ENCODE measurements around the gene RAB1A.

The RAB1A gene

DNA sequence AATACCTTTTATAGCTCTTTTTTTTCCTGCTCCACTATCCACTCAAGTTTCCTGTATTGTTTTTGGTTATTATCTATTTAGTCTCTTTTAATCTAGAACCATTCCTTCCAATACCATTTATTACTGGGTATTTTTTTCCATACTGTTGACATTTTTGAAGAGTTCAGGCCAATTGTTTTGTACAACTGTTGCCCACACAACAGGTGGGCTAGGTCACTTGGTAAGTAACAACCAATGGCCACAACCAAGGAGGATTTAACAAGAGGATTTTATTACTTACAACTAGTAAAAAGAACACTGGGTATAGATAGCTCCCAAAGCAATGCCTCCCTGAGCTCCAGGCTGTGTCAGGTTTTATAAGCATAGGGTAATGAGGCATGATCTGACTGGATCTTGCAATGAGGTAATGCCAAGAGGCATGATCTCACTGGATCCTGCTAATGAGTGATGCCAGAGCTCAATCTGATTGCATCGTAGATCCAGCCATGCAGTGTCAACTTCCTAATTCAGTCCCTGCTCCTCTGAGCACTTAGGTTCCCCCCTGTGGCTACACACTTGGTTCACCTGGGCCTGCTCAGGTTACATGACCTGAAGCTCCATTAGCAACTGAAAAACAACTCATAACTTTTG, 80.8 kb downstream of the RAB1A start:
- TF ChIP-seq EP300 (IDR thresholded peaks at IDR 0.05; ENCODE audit: borderline replicate concordance) (no peak), TEAD4 (IDR thresholded peaks at IDR 0.05) (no peak), NFIC (IDR thresholded peaks at IDR 0.05) (no peak), CREB1 (IDR thresholded peaks at IDR 0.05; ENCODE audit: low read depth) (no peak), RAD21 (IDR thresholded peaks at IDR 0.05; ENCODE audit: low read depth) (no peak), TCF12 (IDR thresholded peaks at IDR 0.05; ENCODE audit: low read depth) (no peak), EGR1 (IDR thresholded peaks at IDR 0.05) (no peak), YY1 (IDR thresholded peaks at IDR 0.05; ENCODE audit: low read depth) (no peak), ZBTB7A (IDR thresholded peaks at IDR 0.05; ENCODE audit: low read depth) (no peak), CEBPB (IDR thresholded peaks at IDR 0.05) (no peak), TAF1 (IDR thresholded peaks at IDR 0.05; ENCODE audit: low read depth) (no peak), FOXM1 (IDR thresholded peaks at IDR 0.05; ENCODE audit: borderline replicate concordance, low read depth) (no peak)
- TF ChIP-seq, protein P1, sequence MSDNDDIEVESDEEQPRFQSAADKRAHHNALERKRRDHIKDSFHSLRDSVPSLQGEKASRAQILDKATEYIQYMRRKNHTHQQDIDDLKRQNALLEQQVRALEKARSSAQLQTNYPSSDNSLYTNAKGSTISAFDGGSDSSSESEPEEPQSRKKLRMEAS (IDR thresholded peaks at IDR 0.05), result no peak
- TF ChIP-seq, protein P2, sequence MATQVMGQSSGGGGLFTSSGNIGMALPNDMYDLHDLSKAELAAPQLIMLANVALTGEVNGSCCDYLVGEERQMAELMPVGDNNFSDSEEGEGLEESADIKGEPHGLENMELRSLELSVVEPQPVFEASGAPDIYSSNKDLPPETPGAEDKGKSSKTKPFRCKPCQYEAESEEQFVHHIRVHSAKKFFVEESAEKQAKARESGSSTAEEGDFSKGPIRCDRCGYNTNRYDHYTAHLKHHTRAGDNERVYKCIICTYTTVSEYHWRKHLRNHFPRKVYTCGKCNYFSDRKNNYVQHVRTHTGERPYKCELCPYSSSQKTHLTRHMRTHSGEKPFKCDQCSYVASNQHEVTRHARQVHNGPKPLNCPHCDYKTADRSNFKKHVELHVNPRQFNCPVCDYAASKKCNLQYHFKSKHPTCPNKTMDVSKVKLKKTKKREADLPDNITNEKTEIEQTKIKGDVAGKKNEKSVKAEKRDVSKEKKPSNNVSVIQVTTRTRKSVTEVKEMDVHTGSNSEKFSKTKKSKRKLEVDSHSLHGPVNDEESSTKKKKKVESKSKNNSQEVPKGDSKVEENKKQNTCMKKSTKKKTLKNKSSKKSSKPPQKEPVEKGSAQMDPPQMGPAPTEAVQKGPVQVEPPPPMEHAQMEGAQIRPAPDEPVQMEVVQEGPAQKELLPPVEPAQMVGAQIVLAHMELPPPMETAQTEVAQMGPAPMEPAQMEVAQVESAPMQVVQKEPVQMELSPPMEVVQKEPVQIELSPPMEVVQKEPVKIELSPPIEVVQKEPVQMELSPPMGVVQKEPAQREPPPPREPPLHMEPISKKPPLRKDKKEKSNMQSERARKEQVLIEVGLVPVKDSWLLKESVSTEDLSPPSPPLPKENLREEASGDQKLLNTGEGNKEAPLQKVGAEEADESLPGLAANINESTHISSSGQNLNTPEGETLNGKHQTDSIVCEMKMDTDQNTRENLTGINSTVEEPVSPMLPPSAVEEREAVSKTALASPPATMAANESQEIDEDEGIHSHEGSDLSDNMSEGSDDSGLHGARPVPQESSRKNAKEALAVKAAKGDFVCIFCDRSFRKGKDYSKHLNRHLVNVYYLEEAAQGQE (IDR thresholded peaks at IDR 0.05; ENCODE audit: low read depth), result no peak
- TF ChIP-seq, protein P3, sequence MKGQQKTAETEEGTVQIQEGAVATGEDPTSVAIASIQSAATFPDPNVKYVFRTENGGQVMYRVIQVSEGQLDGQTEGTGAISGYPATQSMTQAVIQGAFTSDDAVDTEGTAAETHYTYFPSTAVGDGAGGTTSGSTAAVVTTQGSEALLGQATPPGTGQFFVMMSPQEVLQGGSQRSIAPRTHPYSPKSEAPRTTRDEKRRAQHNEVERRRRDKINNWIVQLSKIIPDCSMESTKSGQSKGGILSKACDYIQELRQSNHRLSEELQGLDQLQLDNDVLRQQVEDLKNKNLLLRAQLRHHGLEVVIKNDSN (IDR thresholded peaks at IDR 0.05), result no peak

DNA sequence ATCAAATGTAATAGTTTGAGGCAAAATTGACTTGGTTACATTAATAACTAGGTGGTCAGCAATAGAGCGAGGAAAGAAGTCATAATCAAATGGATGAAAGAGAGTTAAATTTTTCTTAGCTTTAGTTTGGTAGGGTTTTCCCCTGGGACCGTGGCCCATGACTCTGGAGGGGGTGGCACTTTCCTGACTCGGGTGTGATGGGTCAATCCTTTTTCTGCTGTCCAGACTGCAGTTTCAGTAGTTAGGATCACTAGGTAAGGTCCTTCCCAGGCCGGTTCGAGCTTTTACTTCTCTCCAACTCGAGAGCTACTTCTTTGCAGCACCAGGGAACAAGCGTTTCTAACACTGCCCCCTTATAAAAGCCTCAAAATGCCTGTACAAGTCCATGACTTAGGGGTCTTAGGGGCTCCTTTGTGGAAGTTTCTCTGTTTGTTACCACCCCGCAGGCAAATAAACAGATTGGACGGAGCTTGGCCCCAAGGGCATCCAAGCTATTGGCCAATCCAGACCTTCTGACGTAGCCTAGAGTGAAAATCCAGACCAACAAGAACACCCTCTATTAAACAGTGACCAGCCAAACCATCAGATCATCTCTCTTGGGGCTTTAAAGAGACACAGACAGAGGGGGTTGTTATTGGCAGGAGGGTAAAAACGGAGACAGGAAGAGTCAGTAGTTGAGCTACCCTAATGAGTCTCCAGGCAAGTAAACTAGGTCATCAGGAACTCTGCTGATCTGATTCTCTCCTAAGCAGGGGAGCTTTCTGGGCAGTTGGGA, 83.1 kb downstream of the RAB1A start:
- TF ChIP-seq, protein P1 (IDR thresholded peaks at IDR 0.05), result no peak
- TF ChIP-seq CREB1 (IDR thresholded peaks at IDR 0.05; ENCODE audit: low read depth) (no peak), TAF1 (IDR thresholded peaks at IDR 0.05; ENCODE audit: low read depth) (no peak), YY1 (IDR thresholded peaks at IDR 0.05; ENCODE audit: low read depth) (no peak), ZBTB7A (IDR thresholded peaks at IDR 0.05; ENCODE audit: low read depth) (no peak), TCF12 (IDR thresholded peaks at IDR 0.05; ENCODE audit: low read depth) (no peak), TEAD4 (IDR thresholded peaks at IDR 0.05) (no peak)
- TF ChIP-seq, protein P2 (IDR thresholded peaks at IDR 0.05; ENCODE audit: low read depth), result no peak
- TF ChIP-seq, protein P3 (IDR thresholded peaks at IDR 0.05), result no peak

DNA sequence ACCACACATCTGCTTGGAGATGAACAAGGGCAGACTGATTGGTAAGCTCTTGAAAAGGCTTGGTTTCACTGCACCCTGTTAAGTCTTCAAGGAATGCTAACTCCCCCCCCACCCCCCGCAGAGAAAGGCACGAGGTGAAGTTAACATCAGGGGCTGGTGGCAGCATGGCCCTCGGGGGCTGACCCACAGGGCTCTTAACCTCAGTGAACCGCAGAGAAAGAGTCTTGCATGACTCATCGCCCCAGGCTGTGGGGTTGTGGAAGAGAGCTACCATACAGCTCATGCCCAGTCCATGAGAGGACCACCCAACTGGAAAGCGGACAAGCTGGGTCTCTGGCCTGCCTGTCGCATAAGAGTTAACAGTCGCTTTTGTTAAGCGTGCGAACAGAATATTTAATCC, 84.3 kb downstream of the RAB1A start:
- TF ChIP-seq CEBPB (IDR thresholded peaks at IDR 0.05) (no peak), EGR1 (IDR thresholded peaks at IDR 0.05) (no peak), TEAD4 (IDR thresholded peaks at IDR 0.05) (no peak), TCF12 (IDR thresholded peaks at IDR 0.05; ENCODE audit: low read depth) (no peak), CREB1 (IDR thresholded peaks at IDR 0.05; ENCODE audit: low read depth) (no peak), RAD21 (IDR thresholded peaks at IDR 0.05; ENCODE audit: low read depth) (no peak)
- TF ChIP-seq, protein P3 (IDR thresholded peaks at IDR 0.05), result no peak

DNA sequence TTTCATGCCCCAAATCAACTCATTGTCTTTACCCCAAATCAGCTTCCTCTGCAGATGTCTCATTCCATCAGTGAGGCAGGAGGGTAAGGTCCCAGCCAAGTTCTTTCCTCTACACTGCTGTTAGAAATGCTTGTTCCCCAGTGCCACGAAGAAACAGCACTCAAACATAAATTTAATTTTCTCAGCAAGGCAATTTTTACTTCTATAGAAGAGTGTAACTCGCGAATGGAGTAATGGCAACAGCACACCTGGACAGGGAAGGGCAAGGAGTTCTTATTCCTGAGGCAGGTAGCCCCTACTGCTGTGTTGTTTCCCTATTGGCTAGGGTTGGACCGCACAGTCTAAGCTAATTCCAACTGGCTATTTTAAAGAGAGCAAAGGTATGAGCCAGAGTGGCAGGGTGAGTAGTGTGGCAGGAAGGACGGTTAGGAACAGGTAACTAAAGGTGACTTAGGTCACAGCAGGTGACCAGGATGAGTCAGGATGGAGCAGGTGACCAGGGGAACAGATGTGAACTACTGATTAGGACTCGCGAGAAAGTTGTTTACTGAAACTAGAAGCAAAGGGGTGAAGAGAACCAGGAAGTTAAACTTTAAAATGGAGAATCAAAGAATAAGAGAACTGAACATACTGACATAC, 85.7 kb downstream of the RAB1A start:
- TF ChIP-seq RAD21 (IDR thresholded peaks at IDR 0.05; ENCODE audit: low read depth) (no peak), TCF12 (IDR thresholded peaks at IDR 0.05; ENCODE audit: low read depth) (no peak), CREB1 (IDR thresholded peaks at IDR 0.05; ENCODE audit: low read depth) (no peak), NFIC (IDR thresholded peaks at IDR 0.05) (no peak), EP300 (IDR thresholded peaks at IDR 0.05; ENCODE audit: borderline replicate concordance) (no peak), TEAD4 (IDR thresholded peaks at IDR 0.05) (no peak), EGR1 (IDR thresholded peaks at IDR 0.05) (no peak), TAF1 (IDR thresholded peaks at IDR 0.05; ENCODE audit: low read depth) (no peak), FOXM1 (IDR thresholded peaks at IDR 0.05; ENCODE audit: borderline replicate concordance, low read depth) (no peak), YY1 (IDR thresholded peaks at IDR 0.05; ENCODE audit: low read depth) (no peak), ZBTB7A (IDR thresholded peaks at IDR 0.05; ENCODE audit: low read depth) (no peak)
- TF ChIP-seq, protein P2 (IDR thresholded peaks at IDR 0.05; ENCODE audit: low read depth), result no peak
- TF ChIP-seq, protein P1 (IDR thresholded peaks at IDR 0.05), result no peak
- TF ChIP-seq, protein P3 (IDR thresholded peaks at IDR 0.05), result no peak

Measured in Ishikawa (cell line).